ENCODE measurements around the gene KLHL29. TPM values are rescaled to one million over a fixed set of nuclear protein-coding genes. Genes with fewer than 3 reads are reported as not detected.

KLHL29 gene
- 4.5 and 7.0 TPM in 2 replicates for total RNA-seq

DNA sequence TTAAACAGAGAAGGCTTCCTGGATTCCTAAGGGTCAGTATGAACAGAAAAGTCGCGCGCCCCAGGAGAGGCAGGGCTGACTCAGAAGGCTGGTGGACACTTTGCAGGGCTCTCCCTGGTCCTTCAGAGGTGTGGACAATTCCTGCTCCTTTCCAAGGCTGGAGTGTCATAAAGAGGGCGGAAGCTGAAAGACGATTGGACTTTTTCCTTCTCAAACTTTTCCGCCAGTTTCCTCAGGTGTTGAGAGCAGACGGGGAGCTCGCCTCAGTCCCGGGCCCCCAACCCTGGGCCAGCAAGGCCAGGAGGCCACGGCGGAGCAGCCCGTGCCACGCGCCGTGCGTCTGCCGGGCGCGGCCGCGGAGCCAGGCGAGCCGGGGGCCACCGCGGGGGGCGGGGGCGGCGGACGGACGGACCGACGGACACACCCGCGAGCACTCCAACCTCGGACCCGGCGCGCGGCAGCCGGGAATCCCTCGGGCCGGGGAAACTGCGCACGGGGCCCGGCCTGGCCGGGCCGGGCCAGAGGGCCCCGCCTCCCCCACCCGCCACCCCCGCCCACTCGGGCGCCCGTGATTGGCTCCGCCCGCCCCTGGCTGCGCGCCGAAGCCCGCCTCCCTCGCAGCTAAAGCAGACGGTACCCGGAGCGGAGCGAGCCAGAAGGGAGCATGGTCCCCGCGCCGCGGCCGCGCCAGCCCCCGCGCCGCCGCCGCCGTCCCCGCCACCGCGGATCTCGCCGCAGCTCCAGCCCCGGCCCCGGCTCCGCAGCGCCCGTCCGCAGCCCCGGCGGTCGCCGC is at the start of gene KLHL29:
Gene KLHL29 (plus strand): TSS at position 629 of the 793 bp plus-strand sequence. CDS start 177,018 bp downstream, outside the sequence.

All from hair follicular keratinocyte (primary cell).